HL-60/S4 treated with retinoic acid at 250 ng/mL for 4 days and 3 days (cell line): ENCODE data around the gene MFAP2.

ENCODE experiments used
- in situ Hi-C: fragments of 300-500 bp; cut with MboI; formaldehyde crosslinking; loops from 2 replicates; pipeline ENCODE4 v1.7.0; 2022; ENCODE audit warnings: low sequenced_read_pairs

The MFAP2 gene

DNA sequence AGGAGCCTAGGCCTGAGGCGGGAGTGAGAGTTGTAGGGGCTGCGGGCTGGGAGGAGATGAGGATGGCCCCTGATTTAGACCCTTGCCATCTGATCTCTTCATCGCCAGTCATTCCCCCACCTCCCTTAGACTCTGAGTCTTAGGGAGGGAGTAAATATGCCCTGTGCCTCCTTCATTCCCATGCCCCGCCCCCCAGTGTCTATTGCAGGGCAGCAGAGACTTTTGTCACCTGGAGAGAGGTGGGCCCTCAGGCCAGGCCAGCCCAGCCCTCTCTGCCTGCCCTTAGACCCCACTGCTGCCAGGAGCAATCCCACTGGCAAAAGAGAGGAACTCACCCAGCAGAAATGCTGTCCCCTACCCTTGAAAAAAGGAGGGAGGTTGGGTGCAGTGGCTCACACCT is 3.2 kb upstream of the MFAP2 start:
- in situ Hi-C loops = loop anchor here (10.0 kb wide), 1 partner anchor 61 kb away; no protein-coding TSS in a partner anchor

DNA sequence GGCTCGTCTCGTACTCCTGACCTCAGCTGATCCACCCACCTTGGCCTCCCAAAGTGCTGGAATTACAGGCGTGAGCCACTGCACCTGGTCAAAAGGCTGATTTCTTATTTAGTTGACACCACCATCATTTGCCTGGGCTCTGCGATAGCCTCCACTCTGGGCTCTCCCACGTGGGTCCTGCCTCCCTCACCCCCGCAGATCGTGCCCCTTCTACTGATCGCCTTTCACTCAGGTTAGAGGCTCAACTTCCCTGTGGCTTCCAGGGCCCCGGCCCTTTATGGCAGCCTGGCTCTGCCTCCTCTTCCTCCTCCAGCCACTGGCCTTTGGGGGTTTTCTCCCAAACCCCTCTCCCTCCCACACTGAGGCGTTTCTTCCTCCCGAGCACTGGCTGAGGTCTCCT is 2.5 kb upstream of the MFAP2 start:
- in situ Hi-C loops = loop anchor here (10.0 kb wide), 1 partner anchor 62 kb away; no protein-coding TSS in a partner anchor

DNA sequence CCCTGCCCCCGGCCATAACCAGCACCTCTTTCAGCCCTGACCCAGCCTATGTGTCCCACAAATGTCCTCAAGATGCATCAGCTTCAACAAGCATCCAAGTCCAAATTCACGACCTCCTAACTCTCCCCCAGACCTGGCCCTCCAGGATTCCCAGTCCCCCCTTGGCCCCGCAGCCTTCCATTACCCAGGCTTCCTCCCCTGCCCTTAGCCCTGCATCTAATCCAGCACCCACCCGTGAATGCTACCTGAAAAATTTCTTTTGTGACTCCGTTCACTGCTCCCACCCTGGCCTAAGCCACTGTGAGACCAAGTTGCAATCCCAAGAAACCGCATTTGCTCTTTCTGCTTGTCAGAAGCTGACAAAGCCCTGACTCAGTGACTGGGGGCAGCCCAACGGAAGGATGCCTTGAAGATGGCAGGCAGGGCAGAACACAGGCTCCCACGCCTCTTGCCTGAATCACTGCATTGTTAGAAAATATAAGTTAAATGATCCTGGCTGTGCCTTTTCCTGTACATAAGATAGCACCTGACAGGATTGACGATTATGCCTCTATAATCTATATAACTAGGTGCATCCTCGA is 939 bp upstream of the MFAP2 start:
- in situ Hi-C loops = loop anchor here (10.0 kb wide), 1 partner anchor 63 kb away; no protein-coding TSS in a partner anchor

DNA sequence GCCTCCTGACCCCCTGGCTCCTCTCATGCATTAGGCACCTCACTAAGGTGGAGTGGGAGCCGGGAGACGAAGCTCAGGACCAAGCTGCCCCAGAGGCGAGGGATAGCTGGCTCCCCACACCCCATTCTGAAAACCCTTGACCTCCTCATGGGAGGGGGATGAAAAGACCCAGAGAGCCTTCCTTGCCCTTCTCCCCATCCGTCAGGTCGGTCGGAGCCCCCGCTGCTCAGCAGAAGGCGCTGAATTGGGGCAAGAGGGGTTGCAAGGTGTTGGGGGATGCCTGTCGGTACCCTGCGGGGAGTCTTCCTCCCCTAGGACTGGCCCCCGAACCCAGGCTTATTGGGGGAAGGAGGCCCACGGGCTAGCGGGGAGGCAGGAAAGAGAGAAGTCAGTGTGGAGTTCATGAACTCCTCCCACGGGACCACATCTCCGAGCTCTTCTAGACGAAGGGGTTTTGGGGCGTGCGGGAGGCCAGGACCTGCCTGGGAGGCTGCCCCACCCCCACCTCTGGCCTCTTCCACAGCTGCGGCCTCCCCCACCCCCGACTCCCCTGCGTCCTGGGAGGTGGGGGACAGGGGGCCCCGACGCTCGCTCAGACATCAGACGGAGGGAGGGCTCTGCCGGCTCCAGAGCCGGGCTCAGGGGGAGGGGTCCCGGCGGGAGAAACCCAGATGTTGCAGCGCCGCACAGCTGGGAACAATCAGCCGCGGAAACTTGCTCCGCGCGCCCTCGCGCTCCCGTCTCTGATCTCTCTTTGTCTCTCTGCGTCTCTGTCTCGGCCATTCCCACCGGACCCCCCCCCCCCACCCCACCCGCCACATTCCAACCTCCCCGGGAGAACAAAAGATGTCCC is 719 bp downstream of the MFAP2 start:
- in situ Hi-C loops = loop anchor here (10.0 kb wide), 1 partner anchor 65 kb away; no protein-coding TSS in a partner anchor

DNA sequence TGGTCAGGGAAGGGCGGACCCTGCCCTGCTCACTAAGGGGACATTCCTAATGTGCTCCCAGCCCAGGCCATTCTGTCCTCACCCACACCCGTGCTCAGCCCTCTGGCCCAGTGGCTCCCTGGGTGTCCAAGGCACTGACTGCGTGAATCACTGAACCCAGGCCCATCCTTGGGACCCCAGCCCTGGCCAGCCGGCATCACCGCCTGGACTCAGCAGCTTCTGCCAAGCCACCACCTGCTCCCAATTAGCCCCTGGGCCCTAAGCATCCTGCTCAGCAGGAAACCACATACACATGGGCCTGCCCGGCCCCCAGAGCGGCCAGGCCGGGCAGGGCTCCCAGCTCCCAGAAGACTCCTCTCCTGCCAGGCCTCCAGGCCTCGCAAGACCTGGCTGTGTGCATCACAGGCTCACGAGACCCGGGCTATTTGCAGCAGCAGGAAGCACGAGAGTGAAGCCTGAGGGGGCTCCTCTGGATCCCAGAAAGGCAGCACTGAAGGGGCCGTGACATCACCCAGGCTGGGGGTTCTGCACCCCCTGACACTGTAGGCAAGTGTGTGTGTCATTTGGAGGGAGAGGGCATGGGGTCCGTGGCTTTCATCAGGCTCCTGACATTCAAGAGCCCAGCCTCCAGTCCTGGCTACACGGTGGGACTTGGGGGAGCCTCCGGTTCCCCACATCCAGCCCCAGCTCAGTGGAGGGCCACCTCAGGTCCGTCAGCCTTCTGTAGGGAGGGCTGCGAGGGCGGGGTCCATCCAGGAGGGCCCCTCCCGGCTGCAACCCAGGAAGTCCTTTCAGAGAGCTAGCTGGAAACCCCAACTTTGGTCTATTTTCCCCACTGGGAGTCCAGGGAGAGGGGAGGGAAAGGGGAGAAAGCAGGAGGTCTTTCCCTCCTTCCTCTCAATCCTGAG is 1.6 kb downstream of the MFAP2 start:
- in situ Hi-C loops = no loop called here

DNA sequence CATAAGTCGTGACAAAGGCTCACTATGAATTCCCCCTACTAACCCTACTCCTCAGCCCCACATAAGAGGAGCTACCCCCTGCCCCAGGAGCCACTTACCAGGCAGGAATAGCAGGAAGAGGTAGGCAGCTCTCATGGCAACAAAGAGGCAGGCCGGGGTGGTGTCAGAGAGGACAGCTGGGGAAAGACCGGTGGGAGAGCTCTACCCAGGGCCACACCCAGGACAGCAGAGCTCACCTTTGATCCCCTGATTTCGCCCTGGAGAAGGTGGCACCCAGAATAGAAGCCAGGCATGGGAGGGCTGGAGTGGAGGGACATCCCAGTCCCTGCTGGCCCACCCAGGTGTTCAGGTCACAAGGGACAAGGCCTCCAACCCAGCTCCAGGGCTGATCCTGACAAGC is 2.3 kb downstream of the MFAP2 start:
- in situ Hi-C loops = no loop called here

DNA sequence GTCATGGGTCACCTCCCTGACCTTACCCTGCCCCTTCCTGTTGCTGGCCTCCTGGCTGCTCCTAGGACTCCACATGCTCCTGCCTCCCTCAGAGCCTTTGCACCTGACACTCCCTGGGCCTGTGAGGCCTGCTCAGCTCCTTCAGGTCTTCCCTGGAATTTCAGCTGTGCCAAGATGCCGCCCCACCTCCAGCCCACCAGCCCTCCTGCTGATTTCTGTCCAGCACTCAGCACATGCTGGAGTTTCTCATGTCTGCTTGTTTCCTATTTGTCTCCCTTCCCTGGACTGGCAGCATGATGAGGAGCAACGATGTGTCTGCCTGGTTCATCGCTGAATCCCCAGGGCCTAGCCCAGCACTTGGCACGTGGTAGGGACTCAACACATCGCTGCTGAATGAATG is 3.0 kb downstream of the MFAP2 start:
- in situ Hi-C loops = no loop called here

DNA sequence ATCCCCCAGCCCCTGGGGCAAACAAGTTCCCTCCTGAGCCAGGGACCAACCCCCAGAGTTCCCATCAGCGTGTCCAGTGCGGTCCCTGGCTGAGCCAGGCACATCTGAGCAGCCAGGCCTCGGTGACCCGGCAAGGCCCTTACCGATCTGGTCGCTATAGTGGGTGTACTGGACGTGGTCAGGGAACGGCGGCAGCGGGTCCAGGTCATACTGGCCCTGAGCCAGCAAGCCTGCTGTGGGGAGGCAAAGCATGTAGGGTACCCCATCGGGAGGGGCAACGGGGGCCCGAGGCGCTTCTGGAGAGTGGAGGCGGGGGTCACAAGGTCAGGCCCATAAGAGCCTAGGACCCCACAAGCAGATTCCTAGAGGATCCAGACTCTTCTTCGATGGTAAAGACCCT is 3.5 kb downstream of the MFAP2 start:
- in situ Hi-C loops = no loop called here

DNA sequence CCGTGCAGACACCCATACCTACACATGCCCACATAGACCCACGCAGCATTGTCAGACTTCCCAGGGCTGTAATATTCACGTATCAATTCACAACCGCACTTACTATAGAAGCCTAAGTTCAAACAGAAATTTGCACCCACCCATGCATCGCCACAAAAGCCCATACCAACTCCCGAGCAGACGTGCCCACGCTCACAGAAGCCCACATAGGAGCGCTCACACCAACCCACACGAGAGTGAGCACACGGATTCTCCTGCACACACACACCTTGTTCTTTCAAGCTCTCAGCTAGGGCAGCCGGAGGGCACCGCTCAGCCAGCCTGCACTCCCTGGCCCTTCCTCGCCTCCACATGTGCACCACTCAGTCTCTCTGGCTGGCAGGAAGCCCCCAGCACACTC is 4.6 kb downstream of the MFAP2 start:
- in situ Hi-C loops = no loop called here

DNA sequence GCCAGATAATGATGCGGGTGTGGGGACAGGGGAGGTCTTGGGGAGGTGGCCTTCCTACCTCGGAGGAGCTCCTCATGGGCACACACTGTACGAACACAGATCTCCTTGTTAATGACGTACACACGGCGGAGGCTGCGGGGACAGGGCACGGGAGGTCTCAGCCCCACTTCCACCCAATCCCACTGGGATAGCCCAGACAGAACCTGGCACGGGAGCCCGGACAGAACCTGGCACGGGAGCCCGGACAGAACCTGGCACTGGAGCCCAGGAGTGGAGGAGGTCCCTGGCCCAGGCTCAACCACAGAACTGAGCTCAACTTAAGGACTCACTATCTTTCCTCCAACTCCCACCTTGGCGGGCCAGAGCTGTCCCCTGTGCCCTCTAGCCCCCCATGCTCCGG is 5.2 kb downstream of the MFAP2 start:
- in situ Hi-C loops = no loop called here

DNA sequence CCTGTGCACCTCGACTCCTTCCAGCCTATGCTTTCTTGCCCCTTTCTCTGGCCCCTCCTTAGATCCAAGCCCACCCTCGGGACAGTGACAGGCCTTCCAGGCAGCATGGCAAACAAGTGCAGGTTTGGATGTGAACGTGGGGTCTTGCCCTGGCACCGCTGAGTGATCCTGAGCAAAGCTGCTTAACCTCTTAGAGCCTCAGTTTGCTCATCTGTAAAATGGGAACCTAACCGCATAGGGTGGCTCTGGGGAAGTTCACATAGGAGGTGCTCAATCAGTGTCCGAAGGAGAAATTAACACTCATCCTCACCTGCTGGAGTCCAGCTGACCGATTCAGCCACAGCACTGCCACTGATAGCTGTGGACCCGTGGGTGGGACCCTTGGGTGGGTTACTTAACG is 7.2 kb downstream of the MFAP2 start:
- in situ Hi-C loops = no loop called here

DNA sequence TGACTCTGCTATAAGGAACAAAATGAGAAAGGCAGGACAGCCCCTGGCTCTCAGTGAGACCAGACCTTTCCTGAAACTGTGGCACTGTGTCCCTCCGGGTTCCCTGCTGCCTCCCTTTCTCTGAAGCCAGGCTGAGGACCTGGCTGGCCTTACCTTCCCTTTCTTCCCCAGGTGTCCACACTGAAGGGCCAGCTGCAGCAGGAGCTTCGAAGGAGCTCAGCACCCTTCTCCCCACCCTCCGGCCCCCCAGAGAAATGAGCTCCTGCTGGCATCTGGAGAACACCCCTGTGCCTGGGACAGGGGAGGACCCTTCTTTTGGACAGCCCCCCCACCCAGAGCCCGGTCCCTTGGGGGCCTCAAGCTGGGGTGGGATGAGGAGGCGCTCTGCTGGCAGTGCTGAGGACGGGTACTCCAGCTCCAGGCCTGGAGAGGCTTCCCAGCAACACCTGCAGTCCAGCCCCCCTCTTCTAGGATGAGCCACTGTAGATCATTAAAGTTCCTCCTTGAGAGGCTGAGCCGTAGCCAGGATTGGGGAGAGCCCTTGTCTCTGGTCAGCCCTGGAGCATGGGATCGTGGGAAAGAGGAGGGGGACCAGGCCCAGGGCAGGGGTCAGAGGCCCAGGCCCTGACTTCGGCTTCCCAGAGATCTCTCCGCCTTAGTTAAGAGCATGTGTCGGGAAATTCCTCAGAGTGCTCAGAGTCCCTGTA is 8.1 kb downstream of the MFAP2 start:
- in situ Hi-C loops = no loop called here

DNA sequence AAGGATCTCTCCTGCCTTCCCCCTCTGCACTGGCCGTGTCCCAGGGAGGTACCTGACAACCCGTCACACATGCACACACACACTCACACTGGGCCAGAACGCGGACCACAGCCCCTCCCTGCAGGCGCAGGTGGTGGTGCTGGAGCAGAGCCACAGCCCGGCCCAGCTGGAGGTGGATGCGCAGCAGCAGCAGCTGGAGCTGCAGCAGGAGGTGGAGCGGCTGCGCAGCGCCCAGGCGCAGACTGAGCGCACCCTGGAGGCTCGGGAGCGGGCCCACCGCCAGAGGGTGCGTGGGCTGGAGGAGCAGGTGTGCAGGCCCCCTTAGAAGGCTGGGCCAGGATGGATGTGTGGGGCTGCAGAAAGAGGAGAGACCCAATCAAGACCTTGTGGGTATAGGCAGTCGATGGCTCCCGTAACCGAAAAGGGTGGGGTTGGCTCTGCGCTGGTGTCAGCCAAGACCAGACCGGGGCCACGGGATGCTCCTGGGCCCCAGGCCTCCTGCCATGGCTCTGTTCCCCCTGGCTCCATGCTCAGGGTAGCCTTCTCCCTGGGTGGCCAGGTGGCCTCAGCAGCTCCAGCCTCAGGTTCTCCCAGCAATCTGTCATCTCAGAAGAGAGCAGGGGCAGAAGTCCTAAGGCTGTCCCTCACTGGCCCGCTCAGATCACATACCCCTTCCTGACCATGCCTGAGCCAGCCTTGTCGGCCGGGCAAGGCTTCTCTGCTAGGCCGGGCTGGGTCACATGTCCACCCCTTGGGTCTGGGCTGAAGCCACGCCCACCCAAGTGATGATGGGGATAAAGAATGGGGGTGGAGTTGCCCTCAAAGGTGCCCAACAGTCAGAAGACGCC is 8.9 kb downstream of the MFAP2 start:
- in situ Hi-C loops = no loop called here

DNA sequence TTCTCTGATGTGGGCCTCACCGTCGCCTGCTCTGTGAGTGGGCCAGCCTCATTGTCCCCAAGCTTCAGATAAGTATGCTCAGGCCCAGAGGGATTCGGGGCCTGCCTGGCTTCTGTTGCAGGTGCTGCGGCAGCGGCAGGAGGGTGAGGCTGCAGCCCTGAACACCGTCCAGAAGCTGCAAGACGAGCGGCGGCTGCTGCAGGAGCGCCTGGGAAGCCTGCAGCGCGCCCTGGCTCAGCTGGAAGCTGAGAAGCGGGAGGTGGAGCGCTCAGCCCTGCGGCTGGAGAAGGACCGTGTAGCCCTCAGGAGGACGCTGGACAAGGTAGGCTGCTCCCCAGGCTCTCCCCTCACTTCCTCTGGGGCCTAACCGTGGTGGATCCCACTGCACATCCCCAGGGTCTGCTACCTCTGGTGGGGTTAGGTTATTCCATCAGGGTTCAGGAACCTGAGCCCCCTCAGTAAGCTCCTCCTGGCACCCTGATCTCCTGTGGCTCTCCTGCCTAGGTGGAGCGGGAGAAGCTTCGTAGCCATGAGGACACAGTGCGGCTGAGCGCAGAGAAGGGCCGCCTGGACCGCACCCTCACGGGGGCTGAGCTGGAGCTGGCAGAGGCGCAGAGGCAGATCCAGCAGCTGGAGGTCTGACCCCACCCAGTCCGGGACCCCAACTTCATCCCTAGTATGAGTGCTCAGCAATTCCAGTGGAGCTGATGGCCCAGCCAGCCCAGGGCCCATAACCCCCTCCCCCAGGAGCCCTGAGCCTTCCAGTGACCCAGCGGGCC is 10.1 kb downstream of the MFAP2 start:
- in situ Hi-C loops = no loop called here

DNA sequence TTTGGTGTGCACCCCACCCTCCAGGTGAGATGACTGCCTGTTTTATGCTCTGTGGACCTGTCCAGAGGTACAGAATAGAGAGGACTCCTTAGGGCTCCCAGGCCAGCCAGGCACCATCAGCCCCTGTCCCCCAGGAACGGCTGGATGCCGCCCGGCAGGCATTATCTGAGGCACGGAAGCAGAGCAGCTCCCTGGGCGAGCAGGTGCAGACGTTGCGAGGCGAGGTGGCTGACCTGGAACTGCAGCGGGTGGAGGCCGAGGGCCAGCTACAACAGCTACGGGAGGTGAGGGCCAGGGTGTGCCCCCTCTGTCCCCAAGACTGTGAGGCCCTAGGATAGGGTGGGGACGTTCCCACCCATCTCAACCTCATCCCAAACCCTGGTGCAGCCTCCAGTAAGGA is 10.8 kb downstream of the MFAP2 start:
- in situ Hi-C loops = no loop called here

DNA sequence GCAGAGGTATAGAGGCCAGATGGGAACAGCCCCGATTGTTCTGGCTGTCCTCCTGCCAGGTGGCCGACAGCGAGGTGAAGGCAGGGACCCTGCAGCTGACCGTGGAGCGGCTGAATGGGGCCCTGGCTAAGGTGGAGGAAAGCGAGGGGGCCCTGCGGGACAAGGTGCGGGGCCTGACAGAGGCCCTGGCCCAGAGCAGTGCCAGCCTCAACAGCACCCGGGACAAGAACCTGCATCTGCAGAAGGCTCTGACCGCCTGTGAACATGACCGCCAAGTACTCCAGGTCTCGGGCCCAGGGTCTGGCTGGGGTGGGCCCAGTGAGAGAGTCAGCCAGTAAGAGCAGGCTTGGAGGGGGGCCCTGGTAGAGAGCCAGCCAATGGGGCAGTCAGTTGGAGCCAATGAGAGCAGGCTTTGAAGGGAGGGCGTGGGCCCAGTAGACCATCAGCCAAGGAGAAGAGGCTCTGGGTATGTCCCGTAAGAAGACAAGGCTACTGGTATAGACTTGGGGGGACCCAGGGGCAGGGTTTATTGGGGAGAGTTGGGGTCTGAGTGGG is 11.3 kb downstream of the MFAP2 start:
- in situ Hi-C loops = no loop called here

DNA sequence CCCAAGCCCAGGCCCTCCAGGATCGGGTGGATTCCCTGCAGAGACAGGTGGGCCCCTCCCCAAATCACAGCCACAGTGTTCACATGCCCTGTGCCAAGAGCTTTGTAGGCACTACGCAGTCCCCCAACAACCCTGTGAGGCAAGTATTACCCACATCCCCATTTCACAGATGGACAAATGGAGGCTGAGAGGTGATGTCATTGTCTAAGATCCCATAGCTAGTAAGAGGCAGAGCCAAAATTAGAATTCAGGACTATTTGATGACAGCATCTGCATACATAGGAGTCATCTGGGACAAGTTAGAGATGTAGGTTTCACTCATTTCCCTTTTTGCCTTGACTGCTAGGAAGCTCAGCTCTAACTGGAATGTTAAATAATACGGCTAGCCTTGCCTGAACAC is 12.0 kb downstream of the MFAP2 start:
- in situ Hi-C loops = no loop called here

DNA sequence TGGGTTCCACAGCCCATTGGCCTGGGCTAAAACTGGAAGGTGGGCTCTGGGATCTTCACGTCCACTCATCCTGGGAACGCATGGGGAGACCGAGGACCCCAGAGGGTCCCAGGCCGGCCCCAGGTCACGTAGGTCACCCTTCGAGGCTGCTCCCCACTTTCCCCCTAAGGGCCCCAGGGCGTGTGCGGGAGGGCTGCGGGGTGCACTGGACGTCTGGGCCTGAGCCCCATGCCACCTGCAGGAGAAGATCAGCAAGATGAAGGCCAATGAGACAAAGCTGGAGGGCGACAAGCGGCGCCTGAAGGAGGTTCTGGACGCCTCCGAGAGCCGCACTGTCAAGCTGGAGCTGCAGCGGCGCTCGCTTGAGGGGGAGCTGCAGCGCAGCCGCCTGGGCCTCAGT is 12.5 kb downstream of the MFAP2 start:
- in situ Hi-C loops = no loop called here

DNA sequence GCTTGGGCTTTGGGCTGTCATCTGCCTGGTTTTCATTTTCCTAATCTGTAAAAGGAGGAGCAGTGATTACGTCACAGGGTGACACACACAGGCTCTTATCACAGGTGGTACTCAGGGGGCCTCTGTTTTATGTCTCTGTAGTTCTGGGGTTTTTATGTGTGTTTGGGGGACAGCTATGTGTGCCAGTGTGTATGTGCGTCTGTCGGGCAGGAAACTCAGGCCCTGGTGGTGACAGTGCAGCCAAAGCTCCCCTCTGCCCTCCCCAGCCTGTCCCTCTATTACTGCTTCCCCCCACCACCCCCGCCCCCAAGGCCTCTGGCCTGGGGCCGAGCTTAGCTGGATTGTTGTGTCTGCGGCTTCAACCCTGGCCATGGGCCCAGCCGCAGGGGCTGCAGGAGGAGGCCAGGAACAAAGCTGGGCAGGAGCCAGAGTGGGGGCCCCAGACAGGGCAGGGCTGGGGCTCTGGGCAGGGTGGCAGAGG is 13.3 kb downstream of the MFAP2 start:
- in situ Hi-C loops = no loop called here
